Loucy (cell line): ENCODE measurements around the gene ABCC11.

Source experiments
- CTCF ChIP-seq: fragments of 200-600 bp; sonication (generic); conservative IDR thresholded peaks from 2 replicates; pipeline ENCODE4 v1.5.1; 2014; ENCODE audit warnings: mild to moderate bottlenecking, antibody characterized with exemption, low read length
- EZH2phosphoT487 ChIP-seq: fragments of 200-600 bp; IDR thresholded peaks from 2 replicates; pipeline ENCODE4 v1.6.1; 2018; ENCODE audit warnings: antibody characterized with exemption, mild to moderate bottlenecking, moderate library complexity, borderline replicate concordance

DNA sequence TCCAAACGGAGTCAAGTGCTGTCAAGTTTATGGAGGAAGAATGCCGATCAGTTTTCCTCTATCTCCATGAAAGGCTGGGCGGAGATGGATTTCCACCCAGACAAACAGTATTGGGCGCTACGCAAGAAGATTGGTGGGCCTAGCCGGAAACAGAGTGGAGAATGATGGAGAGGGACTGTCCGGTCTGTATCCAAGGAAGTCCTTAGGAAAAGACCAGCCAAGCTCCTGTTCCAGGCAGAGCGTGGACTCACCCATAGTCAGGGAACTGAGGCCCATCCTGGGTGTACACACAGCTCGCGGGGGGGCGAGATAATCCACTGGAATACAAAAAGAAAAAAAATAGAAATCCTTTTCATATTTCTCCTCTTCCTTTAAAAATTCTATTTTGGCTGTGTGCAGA, 90.0 kb downstream of the ABCC11 start:
- no peak for TF ChIP-seq CTCF
- TF ChIP-seq EZH2phosphoT487 = no peak
